CD8-positive, alpha-beta memory T cell (primary cell): ENCODE data around the gene ATG12. TPM values are rescaled to one million over a fixed set of nuclear protein-coding genes. Genes with fewer than 3 reads are reported as not detected.
"Not testable (repeated sequence)": the region's sequence is repeated elsewhere in the genome, so short reads cannot be mapped to it uniquely, and the experiment has no call there.

Source experiments
- CTCF ChIA-PET: fragments of 350-600 bp; sonication (Branson Sonifier 250); formaldehyde crosslinking; loops from one replicate; lab custom pipeline; 2021; ENCODE audit warnings: antibody characterized with exemption; lab: Charles Lee
- POLR2A ChIA-PET: fragments of 350-600 bp; sonication (Branson Sonifier 250); formaldehyde crosslinking; loops from one replicate; lab custom pipeline; 2021; ENCODE audit warnings: antibody characterized with exemption; lab: Charles Lee
- DNase-seq, 5 donors: peaks; one replicate each; pipeline versions ENCODE4 v3.0.0 to v3.0.0-alpha.2; 2020 to 2022; ENCODE audit warnings: mixed read lengths in 1 of 5
- H3K27ac ChIP-seq: one replicate; pipeline ENCODE4 v1.7.0; 2013; ENCODE audit warnings: low read depth, mild to moderate bottlenecking, low read length, moderate library complexity
- H3K27me3 ChIP-seq: 2 replicates; pipeline ENCODE4 v1.7.0; 2013; ENCODE audit warnings: low read length, mild to moderate bottlenecking; ENCODE audit not compliant: insufficient read depth, poor library complexity, severe bottlenecking
- H3K36me3 ChIP-seq: 2 replicates; pipeline ENCODE4 v1.7.0; 2013; ENCODE audit warnings: mild to moderate bottlenecking, low read length, moderate library complexity; ENCODE audit not compliant: insufficient read depth
- H3K4me1 ChIP-seq: 2 replicates; pipeline ENCODE4 v1.7.0; 2013; ENCODE audit warnings: mild to moderate bottlenecking, low read length, moderate library complexity; ENCODE audit not compliant: insufficient read depth
- H3K4me3 ChIP-seq: 2 replicates; pipeline ENCODE4 v1.7.0; 2013; ENCODE audit warnings: mild to moderate bottlenecking, low read length
- H3K9me3 ChIP-seq: 2 replicates; pipeline ENCODE4 v1.7.0; 2013; ENCODE audit warnings: mild to moderate bottlenecking, low read length
- H3K27ac Mint-ChIP-seq, 8 donors: one replicate each; pipeline ENCODE4 v1.8.0; 2020 to 2021; ENCODE audit warnings: mixed read lengths in 8 of 8, mild to moderate bottlenecking in 6 of 8, inconsistent platforms in 3 of 8, moderate library complexity in 3 of 8
- H3K27me3 Mint-ChIP-seq, 2 donors: one replicate each; pipeline ENCODE4 v1.8.0; 2020 to 2021; ENCODE audit warnings: mixed read lengths in 2 of 2, mild to moderate bottlenecking in 1 of 2, moderate library complexity in 1 of 2
- H3K36me3 Mint-ChIP-seq, 3 donors: one replicate each; pipeline ENCODE4 v1.8.0; 2020 to 2021; ENCODE audit warnings: mixed read lengths in 3 of 3, inconsistent platforms in 1 of 3, mild to moderate bottlenecking in 1 of 3
- H3K4me1 Mint-ChIP-seq, 3 donors: one replicate each; pipeline ENCODE4 v1.8.0; 2020 to 2021; ENCODE audit warnings: mixed read lengths in 3 of 3, inconsistent platforms in 1 of 3, mild to moderate bottlenecking in 1 of 3
- H3K4me3 Mint-ChIP-seq, 7 donors: one replicate each; pipeline ENCODE4 v1.8.0; 2020 to 2021; ENCODE audit warnings: mixed read lengths in 7 of 7, mild to moderate bottlenecking in 6 of 7, moderate library complexity in 4 of 7, inconsistent platforms in 2 of 7
- H3K9me3 Mint-ChIP-seq, 5 donors: one replicate each; pipeline ENCODE4 v1.8.0; 2020 to 2022; ENCODE audit warnings: mixed read lengths in 5 of 5, mild to moderate bottlenecking in 3 of 5, moderate library complexity in 2 of 5, inconsistent platforms in 1 of 5
- polyA plus RNA-seq: library from polyadenylated mRNA; unstranded; fragments of 300-500 nt; fragmentation: Illumina TruSeq; gene quantifications from one replicate; pipeline ENCODE4 v1.2.3, GENCODE V29; 2021
- total RNA-seq, 2 experiments: library from RNA; stranded (reverse); gene quantifications; one replicate each; pipeline ENCODE4 v1.2.3, GENCODE V29; 2021

ATG12 gene
- total RNA-seq (10 to 100 TPM; 39.4 to 44.6 TPM), polyA plus RNA-seq (114 TPM)

DNA sequence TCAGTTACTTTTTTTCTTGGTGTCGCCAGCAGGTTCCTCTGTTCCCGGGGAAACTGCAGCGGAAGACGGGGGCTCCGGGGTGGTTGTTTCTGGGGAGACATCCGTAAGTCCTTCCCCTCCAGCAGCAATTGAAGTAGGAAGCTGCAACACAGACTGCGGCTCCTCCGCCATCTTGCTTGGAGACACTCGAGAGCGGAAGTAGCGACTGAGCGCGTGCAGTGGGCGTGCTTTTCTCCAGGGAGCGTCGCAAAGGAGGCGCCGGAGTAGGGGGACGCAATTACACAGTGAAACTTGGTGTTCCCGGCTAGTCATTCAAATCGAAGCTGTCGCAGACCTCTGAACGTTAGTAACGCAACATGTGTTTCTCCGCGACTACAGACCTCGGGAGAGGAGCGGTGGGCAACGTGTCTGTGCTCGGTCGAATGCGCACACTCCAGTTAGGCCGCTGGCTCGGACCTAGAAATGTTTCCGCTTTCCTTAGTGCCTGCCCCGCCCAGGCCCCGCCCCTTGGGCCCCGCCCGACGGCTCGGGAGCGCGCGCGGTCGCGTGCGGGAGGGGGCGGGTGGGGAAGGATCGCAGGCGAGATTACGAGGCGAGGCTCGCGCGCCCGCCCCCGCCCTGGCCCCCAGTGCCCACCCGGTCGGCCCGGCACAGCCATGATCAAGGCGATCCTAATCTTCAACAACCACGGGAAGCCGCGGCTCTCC is at the start of gene ATG12, which contains the start of gene AP3S1:
TSS of gene ATG12 (minus strand) at position 184 of the 707 bp plus-strand sequence. CDS start at position 171, 13 bp downstream.
TSS of gene AP3S1 (plus strand) at position 554 of the 707 bp plus-strand sequence. CDS start at position 657, 103 bp downstream.
- peak; percentile 84 to 94 (median 92) for DNase-seq
- Histone ChIP-seq H3K27me3 (no peaks in the 10 kb centered on the region), H3K36me3 (peaks cover 12% of the 10 kb centered on the region), H3K4me1 (peaks cover 39% of the 10 kb centered on the region), H3K4me3 (peak within 1 kb of the TSS; percentile 95), H3K27ac (peak within 1 kb of the TSS; percentile 94), H3K9me3 (no peaks in the 10 kb centered on the region)
- Mint-ChIP-seq H3K9me3 (no peaks in the 10 kb centered on the region), H3K36me3 (peaks cover 0 to 26% (median 0%) of the 10 kb centered on the region in 3 donors), H3K4me3 (peak within 1 kb of the TSS; percentile 98 to 100 (median 99)), H3K4me1 (peaks cover 59 to 79% (median 70%) of the 10 kb centered on the region in 3 donors), H3K27me3 (no peaks in the 10 kb centered on the region), H3K27ac (peak within 1 kb of the TSS; percentile 97 to 100 (median 100))
- POLR2A ChIA-PET = interaction anchor here (0.6 to 1.7 kb wide), 5 partner anchors 215 to 298 kb away, joined by 3 to 7 read pairs (median 3); partner anchors contain the start of genes COMMD10 and TMED7
- CTCF ChIA-PET = interaction anchor here (0.8 to 1.7 kb wide), 2 partner anchors 10 to 216 kb away, joined by 3 to 4 read pairs; partner anchors contain the start of gene TMED7

- no peaks in the 10 kb centered on the region for H3K4me1 ChIP-seq
- H3K4me3 Mint-ChIP-seq = no peak overlapping the region
- H3K4me3 ChIP-seq = no peak overlapping the region
- H3K9me3 ChIP-seq = no peaks in the 10 kb centered on the region
- no peaks in the 10 kb centered on the region for H3K27me3 ChIP-seq
- ChIA-PET POLR2A (no interaction called here), CTCF (no interaction called here)
- DNase-seq = no peak
- H3K27ac Mint-ChIP-seq = no peak overlapping the region
- no peaks in the 10 kb centered on the region for H3K27me3 Mint-ChIP-seq
- peaks cover 0 to 3% (median 0%) of the 10 kb centered on the region in 3 donors for H3K4me1 Mint-ChIP-seq
- H3K36me3 ChIP-seq = no peaks in the 10 kb centered on the region
- H3K27ac ChIP-seq = no peak overlapping the region
- H3K36me3 Mint-ChIP-seq = peaks cover 5 to 15% (median 6%) of the 10 kb centered on the region in 3 donors
- H3K9me3 Mint-ChIP-seq = no peaks in the 10 kb centered on the region
These were observed 46.7 kb upstream of the ATG12 start for GRCh38 chr5:115888027-115888426.

DNA sequence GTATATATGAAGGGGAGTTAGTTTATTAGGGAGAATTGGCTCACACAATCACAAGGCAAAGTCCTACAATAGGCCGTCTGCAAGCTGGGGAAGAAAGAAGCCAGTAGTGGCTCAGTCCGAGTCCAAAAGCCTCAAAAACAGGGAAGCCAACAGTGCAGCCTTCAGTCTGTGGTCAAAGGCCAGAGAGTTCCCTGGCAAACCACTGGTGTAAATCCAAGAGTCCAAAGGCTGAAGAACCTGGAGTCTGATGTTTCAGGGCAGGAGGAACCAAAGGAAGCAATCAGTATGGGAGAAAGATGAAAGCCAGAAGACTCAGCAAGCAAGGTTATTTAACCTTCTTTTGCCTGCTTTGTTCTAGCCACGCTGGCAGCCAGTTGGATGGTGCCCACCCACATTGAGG is 43.8 kb upstream of the ATG12 start:
- H3K4me1 Mint-ChIP-seq, H3K4me3 ChIP-seq, H3K27ac ChIP-seq, H3K27me3 Mint-ChIP-seq, H3K9me3 ChIP-seq, DNase-seq, H3K36me3 ChIP-seq, H3K4me1 ChIP-seq, H3K27ac Mint-ChIP-seq, H3K9me3 Mint-ChIP-seq, H3K27me3 ChIP-seq, CTCF ChIA-PET, H3K4me3 Mint-ChIP-seq, POLR2A ChIA-PET: not testable (repeated sequence)
- peaks cover 4 to 27% (median 18%) of the 10 kb centered on the region in 3 donors for H3K36me3 Mint-ChIP-seq

- H3K9me3 ChIP-seq = no peaks in the 10 kb centered on the region
- Mint-ChIP-seq H3K36me3 (peaks cover 6 to 29% (median 18%) of the 10 kb centered on the region in 3 donors), H3K9me3 (no peaks in the 10 kb centered on the region), H3K27ac (no peak overlapping the region), H3K4me1 (peaks cover 0 to 14% (median 11%) of the 10 kb centered on the region in 3 donors), H3K27me3 (no peaks in the 10 kb centered on the region), H3K4me3 (no peak overlapping the region)
- H3K4me3 ChIP-seq = no peak overlapping the region
- no peak overlapping the region for H3K27ac ChIP-seq
- POLR2A ChIA-PET = no interaction called here
- H3K4me1 ChIP-seq = no peaks in the 10 kb centered on the region
- no peak for DNase-seq
- CTCF ChIA-PET = no interaction called here
- no peaks in the 10 kb centered on the region for H3K27me3 ChIP-seq
- no peaks in the 10 kb centered on the region for H3K36me3 ChIP-seq
These were observed 43.3 kb upstream of the ATG12 start for GRCh38 chr5:115884704-115885103.

GRCh38 chr5:115882434-115882833 is 41.1 kb upstream of the ATG12 start:
- peaks cover 0 to 26% (median 16%) of the 10 kb centered on the region in 3 donors for H3K4me1 Mint-ChIP-seq
- H3K27me3 ChIP-seq, H3K4me3 ChIP-seq, H3K36me3 ChIP-seq, H3K27ac Mint-ChIP-seq, H3K4me1 ChIP-seq, H3K9me3 ChIP-seq, H3K4me3 Mint-ChIP-seq, H3K9me3 Mint-ChIP-seq, H3K27ac ChIP-seq, H3K27me3 Mint-ChIP-seq, POLR2A ChIA-PET, CTCF ChIA-PET, DNase-seq: not testable (repeated sequence)
- H3K36me3 Mint-ChIP-seq = peaks cover 13 to 40% (median 38%) of the 10 kb centered on the region in 3 donors

GRCh38 chr5:115877342-115877741 is 36.0 kb upstream of the ATG12 start:
- H3K27me3 Mint-ChIP-seq, DNase-seq, H3K4me3 ChIP-seq, CTCF ChIA-PET, POLR2A ChIA-PET, H3K27me3 ChIP-seq, H3K9me3 Mint-ChIP-seq, H3K4me3 Mint-ChIP-seq, H3K4me1 ChIP-seq, H3K36me3 ChIP-seq, H3K27ac ChIP-seq, H3K9me3 ChIP-seq: not testable (repeated sequence)
- Mint-ChIP-seq H3K36me3 (peaks cover 31 to 50% (median 35%) of the 10 kb centered on the region in 3 donors), H3K27ac (peak overlapping the region in 1 of 8 donors; percentile 17), H3K4me1 (peaks cover 7 to 34% (median 17%) of the 10 kb centered on the region in 3 donors)

GRCh38 chr5:115875447-115875846 is 34.1 kb upstream of the ATG12 start:
- peaks cover 7 to 27% (median 13%) of the 10 kb centered on the region in 3 donors for H3K4me1 Mint-ChIP-seq
- no peak overlapping the region for H3K27ac Mint-ChIP-seq
- no peak for DNase-seq
- no peak overlapping the region for H3K4me3 Mint-ChIP-seq
- Histone ChIP-seq H3K9me3 (no peaks in the 10 kb centered on the region), H3K4me1 (no peaks in the 10 kb centered on the region), H3K27me3 (no peaks in the 10 kb centered on the region), H3K4me3 (no peak overlapping the region), H3K36me3 (peaks cover 5% of the 10 kb centered on the region), H3K27ac (no peak overlapping the region)
- no peaks in the 10 kb centered on the region for H3K9me3 Mint-ChIP-seq
- peaks cover 36 to 58% (median 43%) of the 10 kb centered on the region in 3 donors for H3K36me3 Mint-ChIP-seq
- ChIA-PET CTCF (no interaction called here), POLR2A (no interaction called here)
- no peaks in the 10 kb centered on the region for H3K27me3 Mint-ChIP-seq

DNA sequence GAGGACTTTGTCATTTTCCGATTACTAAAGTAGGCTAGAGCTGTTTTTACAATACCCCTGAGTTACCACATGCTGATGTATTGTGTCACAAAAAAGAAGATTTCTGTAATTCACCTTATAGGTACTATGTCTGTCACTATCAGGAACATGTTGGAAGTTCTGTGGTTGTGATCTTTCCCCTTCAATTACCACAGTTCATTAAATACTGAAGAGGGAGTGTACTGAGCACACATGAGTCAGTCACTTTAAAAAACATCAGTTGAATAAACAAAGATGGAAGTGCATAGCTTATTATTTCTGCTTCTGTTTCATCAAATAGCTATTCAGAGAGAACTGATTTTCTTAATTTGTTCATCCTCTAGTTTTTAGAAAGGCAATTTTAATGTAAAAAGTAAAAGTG is 32.0 kb upstream of the ATG12 start:
- Mint-ChIP-seq H3K9me3 (no peaks in the 10 kb centered on the region), H3K4me1 (peaks cover 6 to 12% (median 7%) of the 10 kb centered on the region in 3 donors), H3K27ac (no peak overlapping the region), H3K27me3 (no peaks in the 10 kb centered on the region), H3K36me3 (peaks cover 25 to 60% (median 42%) of the 10 kb centered on the region in 3 donors), H3K4me3 (no peak overlapping the region)
- Histone ChIP-seq H3K27me3 (no peaks in the 10 kb centered on the region), H3K4me3 (no peak overlapping the region), H3K9me3 (no peaks in the 10 kb centered on the region), H3K27ac (no peak overlapping the region), H3K4me1 (no peaks in the 10 kb centered on the region), H3K36me3 (peaks cover 5% of the 10 kb centered on the region)
- no peak for DNase-seq
- ChIA-PET CTCF (no interaction called here), POLR2A (no interaction called here)
